Spleen (tissue), 7 donors: ENCODE results near the gene CALB2.

Experiments
- POLR2A ChIP-seq, 3 donors: fragments of 450-650 bp; IDR thresholded peaks; one replicate each; pipeline ENCODE4 v1.5.1; 2017; ENCODE audit warnings: antibody characterized with exemption in 3 of 3, mild to moderate bottlenecking in 1 of 3
- POLR2AphosphoS5 ChIP-seq, 3 donors: sonication (generic); formaldehyde crosslinking; IDR thresholded peaks; one replicate each; pipeline ENCODE4 v1.5.1; 2017; ENCODE audit warnings: antibody characterized with exemption in 3 of 3
- TF ChIP-seq, protein P1 (sequence below), 11 experiments: fragments of 200-600 bp in 7 of 11; fragments of 450-650 bp in 4 of 11; sonication (generic) in 4 of 11; IDR thresholded peaks in 8 of 11; conservative IDR thresholded peaks in 3 of 11; 1 replicate in 7 of 11; 2 replicates in 4 of 11; pipeline versions ENCODE4 v1.4.0 to v1.8.0; 2016 to 2021; ENCODE audit warnings: antibody characterized with exemption in 11 of 11, inconsistent platforms in 4 of 11, mild to moderate bottlenecking in 1 of 11
- donor health status: DM: no; HTN: no; CAD: no; lungs with moderate emphysema.
- donor health status: DM: no; HTN: no; CAD: no.
- donor health status: DM: no; HTN: no; CAD: no.

DNA sequence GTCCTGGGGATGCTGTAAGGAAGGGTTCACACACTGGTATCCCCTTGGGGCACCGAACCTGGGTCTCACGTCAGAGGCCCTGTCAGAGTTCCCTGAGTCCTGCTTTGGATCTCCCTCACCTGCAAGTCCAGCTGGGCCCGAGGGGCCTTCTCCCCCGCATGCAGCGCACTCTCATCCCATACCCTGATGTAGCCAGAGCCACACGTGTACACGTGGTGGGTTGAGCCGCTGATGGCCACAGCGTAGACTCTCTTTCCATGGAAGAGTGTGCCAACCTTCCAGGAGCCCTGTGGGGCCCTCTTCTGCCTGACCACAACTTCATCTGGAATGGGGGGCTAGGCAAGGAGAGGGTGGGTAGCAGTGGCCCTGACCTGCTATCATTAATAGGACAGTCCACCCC is 73.5 kb downstream of the CALB2 start:
- no peak for TF ChIP-seq POLR2A (IDR thresholded peaks at IDR 0.05)
- TF ChIP-seq, protein P1, sequence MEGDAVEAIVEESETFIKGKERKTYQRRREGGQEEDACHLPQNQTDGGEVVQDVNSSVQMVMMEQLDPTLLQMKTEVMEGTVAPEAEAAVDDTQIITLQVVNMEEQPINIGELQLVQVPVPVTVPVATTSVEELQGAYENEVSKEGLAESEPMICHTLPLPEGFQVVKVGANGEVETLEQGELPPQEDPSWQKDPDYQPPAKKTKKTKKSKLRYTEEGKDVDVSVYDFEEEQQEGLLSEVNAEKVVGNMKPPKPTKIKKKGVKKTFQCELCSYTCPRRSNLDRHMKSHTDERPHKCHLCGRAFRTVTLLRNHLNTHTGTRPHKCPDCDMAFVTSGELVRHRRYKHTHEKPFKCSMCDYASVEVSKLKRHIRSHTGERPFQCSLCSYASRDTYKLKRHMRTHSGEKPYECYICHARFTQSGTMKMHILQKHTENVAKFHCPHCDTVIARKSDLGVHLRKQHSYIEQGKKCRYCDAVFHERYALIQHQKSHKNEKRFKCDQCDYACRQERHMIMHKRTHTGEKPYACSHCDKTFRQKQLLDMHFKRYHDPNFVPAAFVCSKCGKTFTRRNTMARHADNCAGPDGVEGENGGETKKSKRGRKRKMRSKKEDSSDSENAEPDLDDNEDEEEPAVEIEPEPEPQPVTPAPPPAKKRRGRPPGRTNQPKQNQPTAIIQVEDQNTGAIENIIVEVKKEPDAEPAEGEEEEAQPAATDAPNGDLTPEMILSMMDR (IDR thresholded peaks at IDR 0.05 in 8 of 11, conservative IDR thresholded peaks at IDR 0.05 in 3 of 11), result no peak
- no peak for TF ChIP-seq POLR2AphosphoS5 (IDR thresholded peaks at IDR 0.05)
